Subcutaneous abdominal adipose tissue (tissue), 5 donors: ENCODE measurements around the gene SYNPO2.

Experiments
- H3K27ac ChIP-seq: one replicate; pipeline ENCODE4 v1.7.0; 2013; ENCODE audit warnings: low read depth, mild to moderate bottlenecking, inconsistent platforms, low read length, moderate library complexity
- H3K27me3 ChIP-seq, 5 donors: one replicate each; pipeline ENCODE4 v1.7.0; 2013; ENCODE audit warnings: low read length in 5 of 5, inconsistent platforms in 1 of 5; ENCODE audit not compliant: control insufficient read depth in 5 of 5, insufficient read depth in 4 of 5
- H3K36me3 ChIP-seq, 5 donors: one replicate each; pipeline ENCODE4 v1.7.0; 2013; ENCODE audit warnings: low read length in 5 of 5; ENCODE audit not compliant: control insufficient read depth in 5 of 5, insufficient read depth in 5 of 5
- H3K4me1 ChIP-seq, 5 donors: one replicate each; pipeline ENCODE4 v1.7.0; 2013; ENCODE audit warnings: low read length in 5 of 5, mild to moderate bottlenecking in 3 of 5, moderate library complexity in 1 of 5; ENCODE audit not compliant: control insufficient read depth in 5 of 5, insufficient read depth in 5 of 5
- H3K4me3 ChIP-seq, 5 donors: one replicate each; pipeline ENCODE4 v1.7.0; 2013; ENCODE audit warnings: low read length in 5 of 5, low read depth in 1 of 5
- H3K9ac ChIP-seq, 5 donors: one replicate each; pipeline ENCODE4 v1.7.0; 2013; ENCODE audit warnings: low read length in 5 of 5, mild to moderate bottlenecking in 4 of 5, moderate library complexity in 3 of 5
- H3K9me3 ChIP-seq, 5 donors: one replicate each; pipeline ENCODE4 v1.7.0; 2013; ENCODE audit warnings: low read length in 5 of 5; ENCODE audit not compliant: control insufficient read depth in 5 of 5
- donor health status: healthy.
- donor health status: healthy.
- donor health status: healthy.
- donor health status: healthy.
- donor health status: healthy.

SYNPO2 gene

GRCh38 chr4:118989098-118990080, 100.7 kb downstream of the SYNPO2 start:
- no peak overlapping the region for H3K9ac ChIP-seq
- no peaks in the 10 kb centered on the region for H3K9me3 ChIP-seq
- no peaks in the 10 kb centered on the region for H3K36me3 ChIP-seq
- no peak overlapping the region for H3K4me3 ChIP-seq
- H3K4me1 ChIP-seq, result peaks cover 0 to 15% (median 9%) of the 10 kb centered on the region in 5 donors
- H3K27me3 ChIP-seq, result no peaks in the 10 kb centered on the region
- H3K27ac ChIP-seq, result peak overlapping the region; percentile 28

DNA sequence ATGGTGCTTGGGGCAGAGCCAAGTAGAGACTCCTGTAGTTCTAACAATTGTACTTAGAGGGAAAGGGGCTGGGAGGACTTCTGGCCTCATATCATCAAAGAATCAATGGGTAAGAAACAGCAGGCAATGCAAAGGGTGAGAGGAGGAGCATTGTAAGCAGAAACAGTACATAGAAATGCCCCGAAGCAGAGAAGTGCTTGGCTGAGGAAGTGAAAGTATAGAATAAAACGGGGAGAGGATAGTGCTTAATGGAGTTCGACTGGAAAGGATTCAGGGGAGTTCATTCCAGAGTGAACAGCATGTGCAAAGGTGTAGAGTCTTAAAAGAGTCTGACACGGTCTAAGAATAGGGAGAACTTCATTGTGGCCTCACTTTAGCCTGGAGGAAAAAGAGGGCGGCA, 103.0 kb downstream of the SYNPO2 start:
- no peaks in the 10 kb centered on the region for H3K9me3 ChIP-seq
- H3K9ac ChIP-seq, result no peak overlapping the region
- H3K4me1 ChIP-seq, result peaks cover 0 to 7% (median 0%) of the 10 kb centered on the region in 5 donors
- H3K27ac ChIP-seq, result no peak overlapping the region
- H3K27me3 ChIP-seq, result no peaks in the 10 kb centered on the region
- no peaks in the 10 kb centered on the region for H3K36me3 ChIP-seq
- no peak overlapping the region for H3K4me3 ChIP-seq

GRCh38 chr4:118992149-118992548, 103.5 kb downstream of the SYNPO2 start:
- H3K9ac ChIP-seq, result no peak overlapping the region
- H3K9me3 ChIP-seq, result no peaks in the 10 kb centered on the region
- no peaks in the 10 kb centered on the region for H3K36me3 ChIP-seq
- no peaks in the 10 kb centered on the region for H3K27me3 ChIP-seq
- no peak overlapping the region for H3K4me3 ChIP-seq
- no peak overlapping the region for H3K27ac ChIP-seq
- H3K4me1 ChIP-seq, result peaks cover 0 to 7% (median 0%) of the 10 kb centered on the region in 5 donors

DNA sequence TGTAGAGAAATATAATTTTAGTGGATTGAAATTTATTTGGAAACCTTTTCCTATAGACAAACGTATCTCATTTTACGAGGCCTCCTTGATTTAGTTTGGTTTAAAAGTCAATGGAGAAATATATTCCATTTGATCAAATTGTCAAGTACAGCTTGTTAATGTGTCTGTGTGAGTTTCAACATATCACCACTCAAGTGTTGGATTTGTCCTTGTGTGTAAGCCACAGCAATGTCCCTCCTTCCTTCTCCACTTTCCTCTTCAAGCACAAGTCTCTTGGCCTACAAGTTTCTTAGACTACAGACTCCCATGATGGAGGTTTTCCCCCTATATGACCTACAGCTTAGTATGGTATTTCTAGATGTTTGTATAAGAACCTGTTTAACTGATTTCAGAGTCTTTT, 104.7 kb downstream of the SYNPO2 start:
- Histone ChIP-seq H3K9ac (no peak overlapping the region), H3K27ac (no peak overlapping the region), H3K9me3 (no peaks in the 10 kb centered on the region), H3K4me3 (no peak overlapping the region), H3K4me1 (peaks cover 0 to 7% (median 0%) of the 10 kb centered on the region in 5 donors), H3K27me3 (no peaks in the 10 kb centered on the region), H3K36me3 (no peaks in the 10 kb centered on the region)

DNA sequence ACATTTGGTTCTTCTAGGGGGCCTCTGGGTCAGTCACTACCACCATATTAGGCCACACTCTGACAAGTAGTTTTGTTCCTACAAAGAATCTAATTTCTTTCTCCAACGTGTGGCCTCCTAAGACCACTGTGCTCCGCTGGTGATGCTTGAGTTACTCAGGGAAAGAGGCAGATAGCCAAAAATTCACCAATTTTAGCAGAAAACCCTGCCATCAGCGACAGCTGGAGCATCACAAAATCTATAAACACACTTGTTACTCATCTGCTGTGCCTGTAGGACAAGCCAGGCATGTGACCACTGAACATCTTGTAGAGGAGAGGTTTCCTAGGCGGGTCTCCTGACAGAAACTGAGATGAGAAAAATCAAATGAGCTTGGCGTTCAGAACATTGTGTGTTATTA, 105.4 kb downstream of the SYNPO2 start:
- Histone ChIP-seq H3K27ac (no peak overlapping the region), H3K9ac (no peak overlapping the region), H3K9me3 (no peaks in the 10 kb centered on the region), H3K4me1 (peaks cover 0 to 6% (median 0%) of the 10 kb centered on the region in 5 donors), H3K27me3 (no peaks in the 10 kb centered on the region), H3K36me3 (no peaks in the 10 kb centered on the region), H3K4me3 (no peak overlapping the region)

GRCh38 chr4:118995693-118996391, 107.2 kb downstream of the SYNPO2 start:
- no peak overlapping the region for H3K4me3 ChIP-seq
- no peaks in the 10 kb centered on the region for H3K9me3 ChIP-seq
- H3K36me3 ChIP-seq, result no peaks in the 10 kb centered on the region
- H3K27me3 ChIP-seq, result no peaks in the 10 kb centered on the region
- no peak overlapping the region for H3K27ac ChIP-seq
- no peak overlapping the region for H3K9ac ChIP-seq
- H3K4me1 ChIP-seq, result peaks cover 0 to 4% (median 0%) of the 10 kb centered on the region in 5 donors

DNA sequence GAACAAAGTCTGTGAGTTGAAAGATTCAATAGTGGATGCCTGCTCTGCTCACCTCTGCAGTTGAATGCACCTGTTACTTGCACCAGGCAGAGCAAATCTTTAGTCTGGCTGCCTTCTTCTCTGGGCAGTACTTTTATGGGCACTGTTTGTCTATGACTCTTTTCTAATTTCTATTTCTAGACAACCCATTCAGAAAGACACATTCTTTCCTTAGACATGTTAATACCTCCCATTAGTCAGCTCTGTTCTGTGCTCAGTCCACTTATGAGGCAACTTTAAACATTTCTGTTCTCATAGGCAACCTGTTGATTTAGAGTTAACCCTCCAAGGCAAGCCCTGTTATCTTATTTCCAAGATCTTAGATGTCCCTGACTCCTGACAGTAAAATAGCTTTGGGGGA, 108.9 kb downstream of the SYNPO2 start:
- H3K27me3 ChIP-seq, result no peaks in the 10 kb centered on the region
- H3K27ac ChIP-seq, result no peak overlapping the region
- H3K36me3 ChIP-seq, result no peaks in the 10 kb centered on the region
- no peak overlapping the region for H3K9ac ChIP-seq
- peaks cover 0 to 4% (median 0%) of the 10 kb centered on the region in 5 donors for H3K4me1 ChIP-seq
- H3K4me3 ChIP-seq, result no peak overlapping the region
- no peaks in the 10 kb centered on the region for H3K9me3 ChIP-seq

DNA sequence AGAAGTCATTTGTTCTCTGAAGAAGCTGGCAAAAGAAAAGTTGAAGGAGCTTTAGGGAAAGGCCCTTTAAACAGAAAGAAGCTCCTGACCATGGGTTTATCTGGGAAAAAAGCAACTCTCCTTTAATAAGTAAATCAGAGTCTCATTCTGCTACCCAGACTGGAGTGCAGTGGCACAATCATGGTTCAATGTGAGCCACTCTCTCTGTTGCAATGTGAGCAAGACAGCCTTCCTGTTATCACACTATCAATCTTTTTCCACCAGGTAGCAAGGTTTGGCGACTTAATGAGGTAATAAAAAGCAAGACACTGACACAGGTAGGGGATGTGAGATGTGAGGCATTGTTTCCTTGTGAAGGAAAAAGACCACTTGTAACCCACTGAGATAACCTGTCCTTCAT, 111.3 kb downstream of the SYNPO2 start:
- Histone ChIP-seq H3K27ac (no peak overlapping the region), H3K9ac (no peak overlapping the region), H3K4me1 (peaks cover 0 to 4% (median 0%) of the 10 kb centered on the region in 5 donors), H3K4me3 (no peak overlapping the region), H3K9me3 (no peaks in the 10 kb centered on the region), H3K27me3 (no peaks in the 10 kb centered on the region), H3K36me3 (no peaks in the 10 kb centered on the region)

DNA sequence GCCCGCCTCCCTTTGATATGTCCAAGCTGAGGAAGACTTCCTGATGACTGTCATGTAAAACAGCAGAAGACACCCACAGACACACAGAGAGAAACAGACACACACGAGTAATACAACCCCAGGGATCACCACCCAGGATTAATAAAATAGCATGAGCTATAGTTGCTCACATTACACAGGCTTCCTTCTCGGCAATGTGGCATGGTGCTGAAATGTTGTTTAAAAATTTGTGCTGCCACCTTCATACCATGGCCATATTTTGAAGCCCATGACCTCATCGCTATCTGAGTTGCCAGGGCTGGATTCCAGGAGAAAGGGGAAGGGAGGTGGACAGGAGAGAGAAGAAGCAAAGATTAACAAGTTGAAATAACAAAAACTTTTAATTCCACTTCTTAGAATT, 111.7 kb downstream of the SYNPO2 start:
- Histone ChIP-seq H3K4me1 (peaks cover 0 to 4% (median 0%) of the 10 kb centered on the region in 5 donors), H3K36me3 (no peaks in the 10 kb centered on the region), H3K27ac (no peak overlapping the region), H3K4me3 (no peak overlapping the region), H3K9ac (no peak overlapping the region), H3K27me3 (no peaks in the 10 kb centered on the region), H3K9me3 (no peaks in the 10 kb centered on the region)

DNA sequence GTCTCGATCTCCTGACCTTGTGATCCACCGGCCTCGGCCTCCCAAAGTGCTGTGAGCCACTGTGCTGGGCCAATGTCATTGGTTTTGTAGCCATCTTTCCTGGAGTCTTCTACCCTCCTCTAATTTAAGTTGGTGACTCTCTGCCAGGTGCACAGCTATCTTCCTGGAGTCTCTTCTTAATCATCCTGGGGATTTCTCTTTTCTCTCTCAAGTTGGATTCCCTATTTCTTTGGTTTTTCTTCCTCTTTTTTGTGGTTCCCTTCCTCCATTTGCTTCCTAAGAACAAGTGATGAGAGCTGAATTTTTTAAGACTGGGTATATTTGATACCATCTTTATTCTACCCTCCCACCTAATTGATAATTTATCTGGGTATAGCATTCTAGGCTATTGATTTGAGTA, 113.8 kb downstream of the SYNPO2 start:
- H3K4me1 ChIP-seq, result peaks cover 0 to 4% (median 0%) of the 10 kb centered on the region in 5 donors
- H3K9me3 ChIP-seq, result no peaks in the 10 kb centered on the region
- no peaks in the 10 kb centered on the region for H3K36me3 ChIP-seq
- H3K9ac ChIP-seq, result no peak overlapping the region
- no peaks in the 10 kb centered on the region for H3K27me3 ChIP-seq
- H3K4me3 ChIP-seq, result no peak overlapping the region
- H3K27ac ChIP-seq, result no peak overlapping the region
